Stimulated activated CD8-positive, alpha-beta memory T cell treated with anti-CD3 and anti-CD28 coated beads, Interleukin-15, amount 100 ng/mL, for 24 hours (primary cell): ENCODE measurements around the gene SLC41A3.
A peak's percentile ranks its signal among the peaks of the same experiment; 100 is the strongest.

ENCODE experiments used
- DNase-seq: peaks from one replicate; pipeline ENCODE4 v3.0.0-alpha.2; 2020; ENCODE audit warnings: low read depth

SLC41A3 gene

DNA sequence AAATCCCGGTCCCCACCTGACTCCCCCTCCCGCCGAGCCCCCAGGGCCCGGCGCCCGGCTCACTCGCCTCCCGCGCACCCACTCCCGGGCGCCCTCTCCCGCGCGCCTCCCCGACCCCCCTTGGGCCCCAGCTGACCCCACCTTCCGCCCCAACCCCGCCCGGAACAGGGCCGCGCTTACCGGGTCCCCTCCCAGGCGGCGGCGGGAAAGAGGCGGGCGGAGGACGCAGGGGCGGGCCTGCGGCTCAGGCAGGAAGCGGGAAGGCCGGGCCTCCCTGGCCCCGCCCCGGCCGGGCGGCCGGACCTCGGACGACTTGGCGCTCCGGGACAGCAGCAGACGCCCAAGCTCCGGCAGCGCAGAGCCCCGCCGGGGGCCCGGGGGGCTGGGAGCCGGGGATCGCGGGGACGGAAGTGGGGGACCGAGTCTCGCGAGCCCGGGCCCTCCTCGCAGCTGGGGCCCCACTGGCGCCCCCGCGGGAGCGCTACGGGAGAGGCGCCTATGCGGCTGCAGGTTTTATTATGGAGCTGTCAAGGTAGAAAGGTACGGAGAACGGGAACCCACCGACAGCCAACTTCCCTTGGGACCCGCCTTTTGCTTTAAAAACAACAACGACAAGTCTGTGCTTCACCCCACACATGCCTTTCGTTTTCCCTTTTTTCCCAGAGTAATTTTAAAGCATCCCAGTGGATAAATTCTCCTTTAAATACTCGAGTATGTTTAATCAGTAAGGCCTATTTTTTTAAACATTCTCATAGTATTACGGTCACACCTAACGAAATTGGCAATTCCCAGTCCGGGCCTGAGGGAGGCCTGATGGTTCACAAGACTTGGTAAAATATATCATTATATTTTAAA, at the start of gene SLC41A3:
SLC41A3 (minus strand) TSS at position 212 of the 855 bp plus-strand sequence. CDS start 15,905 bp downstream, outside the sequence.
- peak; percentile 69 for DNase-seq

DNA sequence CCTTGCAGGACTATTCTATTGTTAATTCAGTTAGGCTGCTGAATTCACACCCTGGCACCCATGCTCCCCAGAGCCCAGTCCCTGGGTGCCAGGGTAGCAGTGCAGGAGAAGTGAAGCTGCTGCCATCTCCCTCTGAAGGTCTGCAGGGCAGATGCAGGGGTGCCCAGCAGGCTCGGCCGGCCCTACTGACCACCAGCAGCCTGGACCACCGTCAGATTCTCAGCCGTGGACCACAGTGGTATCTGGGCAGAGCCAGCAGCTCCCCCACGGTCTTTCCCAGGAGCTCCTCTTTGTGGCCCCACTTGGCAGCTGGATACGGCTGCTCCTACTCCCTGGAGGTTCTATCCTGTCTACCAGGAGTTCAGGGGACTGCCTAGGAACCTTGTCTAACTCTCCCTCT, 49.7 kb upstream of the SLC41A3 start:
- no peak for DNase-seq

DNA sequence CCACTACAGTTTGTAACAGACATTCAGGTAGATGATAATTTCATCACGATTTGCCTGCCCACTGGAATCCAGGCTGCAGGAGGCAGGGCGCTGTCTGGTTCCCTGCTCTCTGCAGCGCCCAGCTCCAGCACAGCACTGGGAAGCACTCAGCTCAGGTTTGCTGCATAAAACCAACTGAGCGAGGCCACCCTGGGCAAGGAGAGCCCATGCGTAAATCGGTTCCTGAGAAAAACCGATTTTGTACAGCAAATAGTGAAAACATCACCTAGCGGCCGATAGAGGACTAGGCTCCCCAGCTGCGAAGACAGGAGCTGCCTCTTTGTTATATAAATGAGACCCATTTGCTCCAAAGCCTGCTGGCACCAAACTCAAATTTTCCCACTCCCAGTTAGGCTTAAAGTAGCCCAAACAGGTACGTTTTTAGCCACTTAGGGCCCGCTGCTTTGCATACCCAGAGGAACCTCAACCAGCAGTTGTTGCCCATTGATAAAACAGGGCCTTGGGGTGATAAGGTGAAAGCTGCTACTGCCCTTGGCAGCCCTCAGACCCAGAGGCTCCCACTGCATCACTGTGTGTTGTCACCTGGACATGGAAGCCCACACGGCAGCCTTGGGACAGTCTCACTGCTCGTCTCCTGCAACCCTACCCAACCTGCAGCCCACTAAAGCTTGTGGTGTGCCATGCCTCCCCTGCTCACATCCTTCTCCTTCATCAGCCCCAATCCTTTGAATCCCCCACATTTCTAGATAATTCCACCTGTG, 49.0 kb upstream of the SLC41A3 start:
- no peak for DNase-seq

DNA sequence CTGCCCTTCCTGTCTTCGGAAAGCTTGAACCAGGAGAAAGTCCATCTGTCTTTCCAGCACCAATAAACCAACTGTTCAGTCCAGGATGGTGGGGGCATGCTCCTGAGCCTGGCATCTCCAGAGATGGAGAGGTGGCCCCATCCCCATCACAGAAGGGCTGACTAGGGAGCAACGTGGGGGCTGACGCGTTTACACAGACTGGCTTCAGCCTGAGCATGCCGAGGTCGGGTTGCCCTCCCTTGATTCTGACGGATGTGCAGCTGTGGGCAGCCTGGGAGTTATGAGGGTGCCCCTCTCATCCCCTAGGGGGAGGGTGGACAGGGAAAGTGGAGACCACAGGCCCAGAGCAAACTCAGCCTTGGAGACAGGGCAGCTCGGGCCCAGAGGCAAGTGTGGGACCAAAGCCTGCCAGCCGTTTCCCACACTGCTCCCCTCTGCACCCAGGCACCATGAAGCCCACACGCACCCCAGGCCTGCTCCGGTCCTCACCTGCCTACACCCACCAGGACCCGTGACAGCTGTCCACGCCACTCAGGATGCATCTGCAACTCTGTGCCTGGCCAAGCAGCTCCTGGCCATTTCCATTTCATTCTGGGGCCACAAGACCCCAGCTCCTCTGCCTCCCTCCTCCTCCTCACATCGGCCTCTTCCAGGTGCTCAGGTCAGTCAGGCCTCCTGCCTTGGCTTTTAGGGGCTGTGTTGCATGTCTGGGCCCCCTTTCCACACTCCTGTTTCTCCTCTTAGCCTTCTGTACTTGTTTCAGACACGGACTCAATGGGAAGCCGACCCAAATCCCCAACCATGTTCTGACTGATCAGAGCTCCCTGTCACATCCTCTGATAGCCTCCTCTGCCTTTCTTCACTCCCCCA, 48.2 kb upstream of the SLC41A3 start:
- DNase-seq, result no peak

DNA sequence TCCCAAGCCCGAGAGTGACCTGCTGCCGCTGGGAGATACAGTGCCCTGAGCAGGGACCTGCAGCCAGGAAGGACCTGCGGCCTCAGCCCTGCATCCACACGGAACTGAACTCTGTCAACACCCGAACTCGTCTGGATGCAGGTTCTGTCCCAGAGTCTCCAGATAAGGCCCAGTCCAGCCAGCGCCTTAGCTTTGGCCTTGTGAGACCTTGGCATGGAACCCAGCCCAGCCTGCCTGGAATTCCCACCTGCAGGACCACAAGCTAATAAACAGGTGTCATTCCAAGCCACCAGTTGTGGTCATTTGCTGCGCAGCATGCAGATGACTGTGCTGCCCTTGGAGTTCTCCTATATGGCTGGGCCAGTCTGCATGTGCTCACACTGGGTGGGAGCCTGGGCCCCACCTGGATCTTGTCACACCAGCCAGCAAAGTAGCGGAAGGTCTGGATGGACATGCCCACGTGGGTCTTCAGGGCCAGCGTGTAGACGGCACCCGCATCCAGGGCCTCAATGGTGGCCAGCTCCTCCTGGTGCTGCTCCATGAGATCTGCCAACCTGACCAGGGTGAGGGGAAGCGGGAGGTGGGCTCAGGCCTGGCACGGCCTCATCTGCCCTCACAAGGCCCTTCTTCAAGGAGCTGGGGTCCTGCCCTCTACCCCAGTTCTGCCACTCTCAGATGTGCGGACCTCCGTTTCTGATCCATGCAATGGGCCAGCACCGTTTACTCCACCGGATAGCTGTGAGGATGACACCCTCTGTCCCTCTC, 47.2 kb upstream of the SLC41A3 start:
- no peak for DNase-seq

DNA sequence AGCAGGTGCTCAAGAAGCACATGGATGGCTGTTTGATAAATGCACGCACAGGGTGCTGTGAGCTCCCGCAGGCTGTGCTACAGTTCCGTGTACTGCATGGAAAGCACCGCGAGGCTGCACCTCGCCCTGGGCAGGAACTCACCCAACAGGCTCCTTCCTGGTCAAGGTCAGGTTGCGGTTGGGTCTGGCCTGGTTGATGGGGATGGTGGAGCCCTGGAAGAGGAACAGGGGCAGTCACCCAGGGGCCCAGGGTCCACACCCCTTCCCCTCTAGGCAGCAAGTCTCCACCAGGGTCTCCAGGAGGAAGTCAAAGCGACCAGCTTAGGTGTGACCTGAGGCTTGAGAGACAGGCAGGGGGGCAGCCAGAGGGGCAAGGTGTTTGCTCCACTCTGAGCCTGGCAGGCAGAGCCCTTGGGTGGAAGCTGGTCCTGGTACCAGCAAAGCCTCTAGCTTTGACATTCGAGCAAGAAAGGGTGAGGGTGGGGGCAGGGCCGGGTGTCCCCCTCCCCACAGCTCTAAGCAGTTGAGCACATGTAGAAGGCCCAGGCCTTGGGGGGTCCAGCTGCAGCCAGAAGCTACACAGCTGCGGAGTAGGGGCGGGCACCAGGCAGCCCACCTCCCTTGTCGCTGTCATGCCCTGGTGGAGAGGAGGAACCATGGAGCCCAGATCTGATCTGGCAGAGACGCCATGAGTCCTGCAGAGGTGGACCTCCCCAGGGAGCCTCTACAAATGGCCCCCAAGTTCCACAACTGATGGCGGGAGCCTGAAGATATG, 46.3 kb upstream of the SLC41A3 start:
- no peak for DNase-seq

DNA sequence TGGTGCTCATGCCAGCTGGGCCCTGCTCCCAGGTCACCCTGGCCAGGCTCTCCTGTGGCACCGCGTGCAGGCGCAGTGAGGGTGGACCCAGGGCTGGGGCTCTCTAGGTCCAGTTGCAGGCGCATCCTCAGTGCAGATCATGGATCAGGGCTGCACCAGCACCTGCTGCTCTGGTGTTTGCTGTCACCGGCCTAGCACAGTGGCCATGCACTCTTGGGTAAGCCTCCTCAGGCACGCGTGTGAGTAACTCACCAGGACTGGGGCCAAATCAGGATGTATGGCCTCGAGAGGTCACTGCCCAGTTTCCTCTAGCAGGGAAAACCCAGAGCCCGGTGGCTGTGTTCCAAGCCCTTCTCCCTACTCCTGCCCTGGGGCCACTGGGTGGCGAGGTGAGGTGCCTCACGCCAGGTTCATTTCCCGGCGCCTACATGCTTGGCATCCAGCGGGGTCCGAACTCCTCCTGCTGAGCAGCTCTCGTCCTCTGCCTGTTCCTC, 45.5 kb upstream of the SLC41A3 start:
- DNase-seq, result no peak

DNA sequence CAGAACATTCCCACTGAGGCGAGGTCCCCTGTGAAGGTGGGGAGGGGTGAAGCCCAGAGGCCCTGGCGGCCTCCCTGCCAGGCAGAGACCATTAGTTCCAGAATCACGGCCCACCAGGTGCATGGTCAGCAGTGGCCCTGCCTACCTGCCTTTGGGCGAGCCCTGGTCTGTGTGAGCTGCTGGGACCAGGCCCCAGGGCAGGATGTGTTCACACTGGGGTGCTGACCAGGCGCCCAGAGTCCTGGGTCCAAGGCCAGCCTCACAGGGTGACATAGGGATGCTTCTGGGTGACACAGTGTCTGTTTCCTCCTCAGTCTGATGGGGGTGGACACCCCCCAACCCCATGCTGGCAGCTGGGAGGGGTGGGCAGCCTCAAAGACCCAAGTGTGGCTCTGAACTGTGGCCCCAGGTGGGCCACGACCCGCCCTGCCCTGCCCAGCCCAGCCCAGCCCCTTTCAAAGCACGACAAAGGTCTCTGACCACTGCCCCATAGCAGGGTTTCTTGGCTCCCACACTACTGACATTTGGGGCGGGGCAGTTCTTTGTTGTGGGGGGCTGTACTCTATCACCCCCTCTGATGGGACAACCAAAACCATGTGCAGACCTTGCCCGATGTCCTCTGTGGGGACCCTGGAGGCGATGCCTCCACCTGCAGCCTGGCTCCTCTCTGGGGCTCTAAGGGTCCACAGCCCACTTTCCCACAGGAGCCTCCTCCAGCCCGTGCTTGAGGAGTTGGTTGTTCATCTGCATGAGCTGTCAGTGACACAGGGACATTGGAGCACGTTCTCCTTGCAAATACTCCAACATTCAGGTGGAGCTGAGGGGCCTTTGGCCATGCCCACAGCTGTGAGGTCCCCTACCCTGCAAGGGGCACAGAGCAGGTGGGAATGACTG, 44.8 kb upstream of the SLC41A3 start:
- no peak for DNase-seq

DNA sequence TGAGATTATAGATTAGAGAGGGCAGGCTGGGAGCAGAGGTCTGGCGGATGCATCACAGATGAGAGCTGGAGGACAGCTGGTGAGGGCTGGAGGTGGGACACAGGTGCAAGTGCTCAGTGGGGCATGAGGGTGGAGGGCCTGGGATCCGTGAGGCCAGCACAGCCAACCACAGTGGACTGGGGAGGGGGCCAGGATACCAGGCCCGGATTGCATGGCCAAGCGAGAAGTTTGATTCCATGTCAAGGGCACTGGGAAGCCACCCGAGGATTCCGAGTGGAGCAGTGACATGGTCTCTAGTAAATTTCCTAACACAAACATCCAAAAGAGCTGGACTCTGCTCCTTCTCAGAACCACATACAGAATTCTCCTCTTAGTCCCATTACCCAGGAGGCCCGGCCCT, 44.0 kb upstream of the SLC41A3 start:
- DNase-seq, result no peak

DNA sequence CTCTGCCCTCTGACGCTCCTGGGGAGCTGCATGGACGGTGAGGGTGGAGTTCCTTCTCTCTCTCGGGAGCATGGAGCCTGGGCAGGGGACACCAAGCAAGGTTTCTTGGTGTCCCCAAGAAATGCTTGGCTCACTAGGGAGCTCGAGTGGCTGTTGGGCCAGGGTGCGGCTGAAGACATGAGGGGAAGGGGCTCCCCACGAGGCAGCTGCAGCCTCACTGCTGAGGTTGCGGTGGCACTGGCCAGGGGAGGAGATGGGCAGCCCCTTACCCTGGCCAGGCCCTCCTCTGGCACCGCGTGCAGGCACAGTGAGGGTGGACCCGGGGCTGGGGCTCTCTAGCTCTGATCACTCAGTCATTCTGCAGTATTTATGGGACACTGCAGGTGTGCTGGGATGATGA, 43.5 kb upstream of the SLC41A3 start:
- DNase-seq, result no peak

DNA sequence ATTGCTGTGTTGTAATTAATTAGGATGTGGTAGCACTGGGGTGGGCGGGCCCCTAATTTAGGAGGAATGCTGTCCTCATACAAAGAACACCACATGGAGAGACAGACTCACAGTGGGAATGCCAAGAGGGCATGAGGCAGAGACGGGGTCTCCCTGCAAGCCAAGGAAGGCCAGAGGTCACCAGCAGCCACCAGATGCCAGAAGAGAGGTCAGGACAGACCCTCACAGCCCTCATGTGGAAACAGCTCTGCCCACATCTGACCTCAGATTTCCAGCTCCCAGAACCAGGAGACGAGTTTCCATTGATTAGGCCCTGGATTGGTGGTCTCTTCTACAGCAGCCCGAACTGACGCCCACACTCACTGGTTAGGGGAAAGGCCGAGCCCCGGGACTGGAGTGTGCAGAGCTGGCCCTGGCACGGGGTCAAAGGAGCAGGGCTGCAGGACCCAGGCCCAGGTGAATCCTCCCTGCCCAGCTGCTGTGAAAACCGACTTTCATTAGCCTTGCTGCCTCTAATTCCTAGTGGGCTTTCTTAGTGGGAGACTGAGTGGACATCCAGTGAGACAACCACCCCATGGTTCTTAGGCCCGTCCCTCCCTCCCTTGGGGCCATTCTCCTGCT, 43.0 kb upstream of the SLC41A3 start:
- no peak for DNase-seq

DNA sequence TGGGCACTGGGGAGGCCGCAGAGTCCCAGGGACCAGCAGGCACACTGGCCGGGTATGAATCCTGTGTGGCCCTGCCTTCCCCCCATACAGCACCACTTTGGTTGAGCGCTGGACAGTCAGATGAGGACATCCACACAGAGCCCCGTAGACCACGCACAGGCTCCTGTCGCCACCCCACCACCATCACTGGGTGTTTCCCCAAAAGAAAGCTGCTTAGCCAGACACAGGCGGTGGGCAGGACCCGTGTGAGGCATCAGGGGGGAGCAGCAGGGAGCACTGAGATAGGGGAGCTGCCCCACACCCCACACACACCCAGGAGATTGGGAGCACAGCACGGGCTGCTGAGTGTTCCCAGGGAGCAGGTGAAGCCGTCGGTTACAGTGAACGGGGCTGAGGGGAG, 42.4 kb upstream of the SLC41A3 start:
- no peak for DNase-seq

DNA sequence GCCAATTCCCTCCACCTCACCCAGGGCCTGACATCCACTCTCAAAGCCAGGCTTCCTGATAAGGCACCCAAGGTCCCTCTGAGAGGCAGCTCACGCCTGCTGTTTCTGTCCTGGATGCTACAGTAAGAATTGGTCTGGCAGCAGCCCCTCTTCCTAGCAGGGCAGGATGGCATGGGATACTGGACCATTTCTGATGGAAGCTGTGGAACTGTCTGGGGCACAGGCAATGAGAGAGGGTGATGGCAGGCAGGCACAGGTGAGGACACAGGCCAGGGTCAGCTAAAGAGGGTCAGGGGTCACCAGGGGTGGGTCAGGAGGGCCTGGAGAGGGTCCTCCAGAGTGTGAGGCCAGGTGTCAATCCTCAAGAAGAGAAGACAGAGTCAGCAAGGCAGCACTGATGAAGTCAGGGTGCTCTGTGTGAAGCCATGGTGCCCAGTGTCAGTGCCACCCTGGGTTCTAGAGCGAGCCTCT, 41.9 kb upstream of the SLC41A3 start:
- no peak for DNase-seq

DNA sequence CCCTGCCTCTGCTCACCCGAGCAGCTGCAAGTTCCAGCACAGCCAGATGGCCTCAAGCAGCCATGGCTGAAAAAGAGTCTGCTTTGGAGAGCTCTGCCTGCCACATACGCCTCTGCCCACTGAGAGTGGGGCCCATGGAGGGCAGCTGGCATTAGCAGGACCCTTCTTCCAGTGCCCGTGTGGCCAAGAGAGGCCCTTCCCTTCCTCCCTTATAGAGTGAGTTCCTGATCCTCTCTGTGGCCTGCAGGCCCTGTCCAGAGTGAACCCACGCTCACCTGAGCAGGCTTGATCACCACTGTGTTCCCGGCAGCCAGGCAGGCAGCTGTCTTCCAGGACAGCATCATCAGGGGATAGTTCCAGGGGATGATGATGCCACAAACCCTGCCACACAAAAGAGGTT, 41.4 kb upstream of the SLC41A3 start:
- DNase-seq, result no peak

DNA sequence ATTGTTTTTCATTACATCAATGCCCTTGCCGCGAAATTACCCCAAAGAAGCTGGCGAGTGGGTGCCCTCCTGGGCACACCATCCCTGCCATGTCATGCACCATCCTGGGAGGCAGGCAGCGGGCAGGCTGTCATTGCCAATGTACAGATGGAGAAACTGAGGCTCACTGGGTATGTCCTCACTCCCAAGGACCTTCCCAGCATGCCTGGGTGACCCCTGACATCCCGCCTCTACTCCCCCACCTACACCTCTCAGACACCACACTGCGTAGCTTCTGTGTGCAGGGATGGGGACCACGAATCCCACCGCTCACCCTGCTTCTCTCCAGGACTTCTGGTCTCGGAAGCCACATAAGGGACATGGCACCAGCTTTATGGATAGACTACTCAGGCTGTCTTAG, 41.0 kb upstream of the SLC41A3 start:
- DNase-seq, result no peak

DNA sequence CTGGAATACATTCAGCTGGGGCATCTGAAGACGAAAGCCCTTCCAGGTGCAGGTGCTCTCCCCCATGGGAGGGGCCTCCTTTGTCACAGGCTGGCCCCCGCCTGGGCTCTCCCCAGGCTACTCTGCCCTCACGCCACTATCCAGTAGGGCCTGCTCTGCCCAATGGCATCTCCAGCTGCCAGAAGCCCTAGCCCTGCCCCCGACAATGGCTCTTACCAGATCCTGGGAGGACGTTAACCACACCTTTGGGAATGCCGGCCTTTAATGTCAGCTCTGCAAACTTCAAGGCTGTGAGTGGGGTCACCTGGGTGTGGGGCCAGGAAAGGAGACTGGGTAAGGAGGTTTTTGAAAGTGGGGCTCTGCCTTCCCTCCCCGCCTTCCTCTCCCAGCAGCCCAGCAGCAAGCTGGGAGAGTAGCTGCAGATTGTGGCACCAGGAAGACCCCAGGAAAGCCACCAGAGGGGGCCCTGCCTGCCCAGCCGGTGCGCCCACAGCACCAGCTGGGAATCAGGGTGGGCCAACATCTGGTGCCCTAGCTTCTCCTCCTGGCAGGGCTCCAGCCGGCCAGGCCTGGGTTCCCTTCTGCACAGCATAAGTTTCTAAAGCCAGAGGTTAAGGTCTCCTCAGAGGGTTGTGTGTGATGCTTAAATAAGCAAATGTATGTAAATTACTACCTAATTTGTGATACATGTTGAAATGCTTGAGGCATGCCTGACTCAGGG, 40.4 kb upstream of the SLC41A3 start:
- DNase-seq, result no peak

DNA sequence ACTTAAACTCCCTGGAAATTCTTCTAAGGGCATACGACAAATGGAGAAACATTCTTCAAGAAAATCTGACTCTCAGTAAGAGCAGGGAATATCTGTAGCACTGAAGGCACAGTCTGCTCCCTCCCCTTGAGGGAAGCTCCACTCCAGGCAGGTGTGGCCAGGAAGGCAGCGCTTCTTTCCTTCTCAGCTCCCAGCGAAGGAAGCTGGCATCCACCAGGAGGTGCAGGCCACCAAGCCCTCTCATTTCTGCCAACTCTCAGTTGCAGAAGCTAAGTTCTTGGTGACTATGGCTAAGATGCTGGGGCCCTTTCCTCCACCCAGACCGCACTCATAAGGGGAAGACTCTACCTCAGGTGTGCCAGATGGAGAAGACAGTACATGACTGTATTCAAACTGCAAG, 37.7 kb upstream of the SLC41A3 start:
- DNase-seq, result no peak

DNA sequence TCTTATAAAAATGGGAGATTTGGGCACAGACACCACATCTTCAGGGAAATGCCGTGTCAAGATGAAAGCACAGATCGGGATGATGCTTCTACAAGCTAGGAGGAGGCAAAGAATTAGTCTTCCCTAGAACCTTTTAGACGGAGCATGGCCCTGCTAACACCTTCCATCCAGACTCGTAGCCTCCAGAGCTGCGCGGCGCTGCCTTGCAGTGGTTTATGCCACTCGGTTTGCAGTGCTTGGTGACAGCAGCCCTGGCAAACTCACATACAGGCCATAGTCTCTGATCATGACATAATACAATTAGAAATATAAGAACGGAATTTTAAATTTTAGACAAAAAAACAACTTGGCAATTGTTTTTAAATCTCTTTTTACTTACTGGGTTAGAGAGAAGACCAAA, 37.1 kb upstream of the SLC41A3 start:
- DNase-seq, result no peak
